ENCODE data around the gene CMTM2.
"Not testable (repeated sequence)": the region's sequence is repeated elsewhere in the genome, so short reads cannot be mapped to it uniquely, and the experiment has no call there.

The CMTM2 gene

DNA sequence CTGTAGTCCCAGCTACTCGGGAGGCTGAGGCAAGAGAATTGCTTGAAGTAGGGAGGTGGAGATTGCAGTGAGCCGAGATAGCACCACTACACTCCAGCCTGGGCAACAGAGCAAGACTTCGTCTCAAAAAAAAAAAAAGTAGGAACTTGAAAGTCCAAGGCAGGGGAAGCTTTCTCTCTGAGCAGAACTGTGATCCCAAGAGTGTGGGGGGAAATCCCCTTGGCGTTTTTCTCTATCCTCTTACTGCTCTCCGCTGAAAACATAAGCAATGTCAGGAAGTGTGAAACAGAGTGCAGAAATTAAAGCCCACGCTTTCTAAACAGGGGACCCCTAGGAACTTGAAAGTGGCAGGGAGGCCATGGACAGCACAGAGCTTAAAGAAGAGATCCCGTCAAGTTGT lies 15.5 kb downstream of the CMTM2 start:
- TF ChIP-seq, protein P1, sequence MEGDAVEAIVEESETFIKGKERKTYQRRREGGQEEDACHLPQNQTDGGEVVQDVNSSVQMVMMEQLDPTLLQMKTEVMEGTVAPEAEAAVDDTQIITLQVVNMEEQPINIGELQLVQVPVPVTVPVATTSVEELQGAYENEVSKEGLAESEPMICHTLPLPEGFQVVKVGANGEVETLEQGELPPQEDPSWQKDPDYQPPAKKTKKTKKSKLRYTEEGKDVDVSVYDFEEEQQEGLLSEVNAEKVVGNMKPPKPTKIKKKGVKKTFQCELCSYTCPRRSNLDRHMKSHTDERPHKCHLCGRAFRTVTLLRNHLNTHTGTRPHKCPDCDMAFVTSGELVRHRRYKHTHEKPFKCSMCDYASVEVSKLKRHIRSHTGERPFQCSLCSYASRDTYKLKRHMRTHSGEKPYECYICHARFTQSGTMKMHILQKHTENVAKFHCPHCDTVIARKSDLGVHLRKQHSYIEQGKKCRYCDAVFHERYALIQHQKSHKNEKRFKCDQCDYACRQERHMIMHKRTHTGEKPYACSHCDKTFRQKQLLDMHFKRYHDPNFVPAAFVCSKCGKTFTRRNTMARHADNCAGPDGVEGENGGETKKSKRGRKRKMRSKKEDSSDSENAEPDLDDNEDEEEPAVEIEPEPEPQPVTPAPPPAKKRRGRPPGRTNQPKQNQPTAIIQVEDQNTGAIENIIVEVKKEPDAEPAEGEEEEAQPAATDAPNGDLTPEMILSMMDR (IDR thresholded peaks at IDR 0.05; ENCODE audit: insufficient read depth, low read length) = no peak
- TF ChIP-seq POLR2AphosphoS5 (IDR thresholded peaks at IDR 0.05; ENCODE audit: low read depth) = no peak
- no peak for TF ChIP-seq SPI1 (IDR thresholded peaks at IDR 0.05; ENCODE audit: borderline replicate concordance, low read depth)
- TF ChIP-seq, protein P2, sequence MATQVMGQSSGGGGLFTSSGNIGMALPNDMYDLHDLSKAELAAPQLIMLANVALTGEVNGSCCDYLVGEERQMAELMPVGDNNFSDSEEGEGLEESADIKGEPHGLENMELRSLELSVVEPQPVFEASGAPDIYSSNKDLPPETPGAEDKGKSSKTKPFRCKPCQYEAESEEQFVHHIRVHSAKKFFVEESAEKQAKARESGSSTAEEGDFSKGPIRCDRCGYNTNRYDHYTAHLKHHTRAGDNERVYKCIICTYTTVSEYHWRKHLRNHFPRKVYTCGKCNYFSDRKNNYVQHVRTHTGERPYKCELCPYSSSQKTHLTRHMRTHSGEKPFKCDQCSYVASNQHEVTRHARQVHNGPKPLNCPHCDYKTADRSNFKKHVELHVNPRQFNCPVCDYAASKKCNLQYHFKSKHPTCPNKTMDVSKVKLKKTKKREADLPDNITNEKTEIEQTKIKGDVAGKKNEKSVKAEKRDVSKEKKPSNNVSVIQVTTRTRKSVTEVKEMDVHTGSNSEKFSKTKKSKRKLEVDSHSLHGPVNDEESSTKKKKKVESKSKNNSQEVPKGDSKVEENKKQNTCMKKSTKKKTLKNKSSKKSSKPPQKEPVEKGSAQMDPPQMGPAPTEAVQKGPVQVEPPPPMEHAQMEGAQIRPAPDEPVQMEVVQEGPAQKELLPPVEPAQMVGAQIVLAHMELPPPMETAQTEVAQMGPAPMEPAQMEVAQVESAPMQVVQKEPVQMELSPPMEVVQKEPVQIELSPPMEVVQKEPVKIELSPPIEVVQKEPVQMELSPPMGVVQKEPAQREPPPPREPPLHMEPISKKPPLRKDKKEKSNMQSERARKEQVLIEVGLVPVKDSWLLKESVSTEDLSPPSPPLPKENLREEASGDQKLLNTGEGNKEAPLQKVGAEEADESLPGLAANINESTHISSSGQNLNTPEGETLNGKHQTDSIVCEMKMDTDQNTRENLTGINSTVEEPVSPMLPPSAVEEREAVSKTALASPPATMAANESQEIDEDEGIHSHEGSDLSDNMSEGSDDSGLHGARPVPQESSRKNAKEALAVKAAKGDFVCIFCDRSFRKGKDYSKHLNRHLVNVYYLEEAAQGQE (IDR thresholded peaks at IDR 0.05; ENCODE audit: insufficient replicate concordance, low read depth) = no peak
- no peak for TF ChIP-seq GABPA (IDR thresholded peaks at IDR 0.05; ENCODE audit: low read depth)
- no peaks in the 10 kb centered on the region for H3K27me3 ChIP-seq (ENCODE audit: insufficient read depth, poor library complexity, severe bottlenecking)
- DNase-seq (ENCODE audit: low read depth in 1 of 2, low spot score in 1 of 2) = no peak
- no peak overlapping the region for H3K27ac ChIP-seq (replicated peaks)
- H3K4me3 ChIP-seq (replicated peaks; ENCODE audit: insufficient read depth, low read length) = no peak overlapping the region

DNA sequence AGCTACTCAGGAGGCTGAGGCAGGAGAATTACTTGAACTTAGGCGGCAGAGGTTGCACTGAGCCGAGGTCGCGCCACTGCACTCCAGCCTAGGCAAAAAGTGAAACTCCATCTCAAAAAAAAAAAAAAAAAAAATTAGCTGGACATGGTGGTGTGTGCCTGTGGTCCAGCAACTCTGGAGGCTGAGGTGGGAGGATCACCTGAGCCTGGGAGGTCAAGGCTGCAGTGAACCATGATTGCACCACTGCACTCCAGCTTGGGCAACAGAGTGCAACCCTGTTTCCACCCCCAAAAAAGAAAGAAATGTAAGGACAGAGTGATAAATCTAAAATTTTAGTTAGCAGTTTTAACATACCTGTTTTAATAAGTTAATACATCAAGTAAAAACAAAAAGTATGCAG lies 17.3 kb downstream of the CMTM2 start:
- not testable (repeated sequence) for H3K27ac ChIP-seq (replicated peaks); H3K4me3 ChIP-seq (replicated peaks; ENCODE audit: insufficient read depth, low read length); H3K27me3 ChIP-seq (ENCODE audit: insufficient read depth, poor library complexity, severe bottlenecking); DNase-seq (ENCODE audit: low read depth in 1 of 2, low spot score in 1 of 2)

DNA sequence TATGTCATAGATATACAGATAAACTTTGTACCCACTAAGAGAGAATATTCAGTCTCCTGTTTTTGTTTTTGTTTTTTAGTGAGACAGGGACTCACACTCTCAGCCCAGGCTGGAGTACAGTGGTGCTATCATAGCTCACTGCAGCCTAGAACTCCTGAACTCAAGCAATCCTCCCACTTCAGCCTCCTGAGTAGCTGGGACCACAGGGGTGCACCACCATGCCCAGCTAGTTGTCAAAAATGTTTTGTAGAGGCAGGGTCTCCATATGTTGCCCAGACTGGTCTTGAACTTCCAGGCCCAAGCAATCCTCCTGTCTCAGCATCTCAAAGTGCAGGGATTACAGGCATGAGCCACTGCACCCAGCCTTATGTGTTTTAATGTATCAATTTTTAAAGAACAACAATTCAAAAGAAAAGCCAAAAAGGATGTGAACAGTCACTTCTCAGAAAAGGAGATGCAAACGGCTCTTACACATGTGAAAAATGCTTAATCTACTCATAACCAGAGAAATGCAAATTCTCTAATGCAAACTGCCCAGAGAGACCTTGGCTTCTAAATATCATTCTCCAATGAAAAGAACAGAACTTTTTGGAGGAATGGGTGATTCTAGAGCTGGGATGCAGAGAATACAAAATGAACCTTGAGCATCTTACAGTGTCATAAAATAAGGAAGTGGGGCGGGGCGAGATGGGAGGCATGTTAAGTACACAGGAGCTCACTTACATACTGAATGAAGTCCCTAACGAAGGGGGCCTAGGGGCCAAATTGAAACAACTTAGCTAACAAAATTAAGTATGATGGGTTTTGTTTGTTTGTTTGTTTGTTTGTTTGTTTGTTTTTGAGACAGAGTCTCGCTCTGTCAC lies 18.0 kb downstream of the CMTM2 start:
- DNase-seq (ENCODE audit: low read depth in 1 of 2, low spot score in 1 of 2) = no peak
- Histone ChIP-seq H3K27me3 (ENCODE audit: insufficient read depth, poor library complexity, severe bottlenecking) (no peaks in the 10 kb centered on the region), H3K4me3 (replicated peaks; ENCODE audit: insufficient read depth, low read length) (no peak overlapping the region), H3K27ac (replicated peaks) (no peak overlapping the region)
- TF ChIP-seq, protein P2 (IDR thresholded peaks at IDR 0.05; ENCODE audit: insufficient replicate concordance, low read depth) = no peak
- peak; percentile 88 for TF ChIP-seq SPI1 (IDR thresholded peaks at IDR 0.05; ENCODE audit: borderline replicate concordance, low read depth)

- Histone ChIP-seq H3K27ac (replicated peaks) (no peak overlapping the region), H3K4me3 (replicated peaks; ENCODE audit: insufficient read depth, low read length) (no peak overlapping the region), H3K27me3 (ENCODE audit: insufficient read depth, poor library complexity, severe bottlenecking) (no peaks in the 10 kb centered on the region)
- no peak for TF ChIP-seq SPI1 (IDR thresholded peaks at IDR 0.05; ENCODE audit: borderline replicate concordance, low read depth)
- no peak for DNase-seq (ENCODE audit: low read depth in 1 of 2, low spot score in 1 of 2)
Observed at GRCh38 chr16:66598111-66598510, 18.8 kb downstream of the CMTM2 start.

GRCh38 chr16:66599726-66600125 lies 20.5 kb downstream of the CMTM2 start:
- Histone ChIP-seq H3K4me3 (replicated peaks; ENCODE audit: insufficient read depth, low read length) (no peak overlapping the region), H3K27me3 (ENCODE audit: insufficient read depth, poor library complexity, severe bottlenecking) (no peaks in the 10 kb centered on the region), H3K27ac (replicated peaks) (no peak overlapping the region)
- TF ChIP-seq POLR2AphosphoS5 (IDR thresholded peaks at IDR 0.05; ENCODE audit: low read depth) (no peak), SPI1 (IDR thresholded peaks at IDR 0.05; ENCODE audit: borderline replicate concordance, low read depth) (no peak), GABPA (IDR thresholded peaks at IDR 0.05; ENCODE audit: low read depth) (no peak)
- no peak for DNase-seq (ENCODE audit: low read depth in 1 of 2, low spot score in 1 of 2)

- Histone ChIP-seq H3K27ac (replicated peaks) (no peak overlapping the region), H3K27me3 (ENCODE audit: insufficient read depth, poor library complexity, severe bottlenecking) (no peaks in the 10 kb centered on the region), H3K4me3 (replicated peaks; ENCODE audit: insufficient read depth, low read length) (no peak overlapping the region)
- TF ChIP-seq, protein P1 (IDR thresholded peaks at IDR 0.05; ENCODE audit: insufficient read depth, low read length) = no peak
- TF ChIP-seq POLR2AphosphoS5 (IDR thresholded peaks at IDR 0.05; ENCODE audit: low read depth) = no peak
- TF ChIP-seq GABPA (IDR thresholded peaks at IDR 0.05; ENCODE audit: low read depth) = no peak
- no peak for TF ChIP-seq SPI1 (IDR thresholded peaks at IDR 0.05; ENCODE audit: borderline replicate concordance, low read depth)
- TF ChIP-seq, protein P2 (IDR thresholded peaks at IDR 0.05; ENCODE audit: insufficient replicate concordance, low read depth) = no peak
- no peak for DNase-seq (ENCODE audit: low read depth in 1 of 2, low spot score in 1 of 2)
Observed at GRCh38 chr16:66600477-66600876, 21.2 kb downstream of the CMTM2 start.
